CMK (cell line): ENCODE data around the gene TBX10.
"Not testable (repeated sequence)": the region's sequence is repeated elsewhere in the genome, so short reads cannot be mapped to it uniquely, and the experiment has no call there.

Experiments
- DNase-seq: peaks from one replicate; pipeline ENCODE4 v3.0.0-alpha.2; 2010; ENCODE audit warnings: low read depth

Gene TBX10

GRCh38 chr11:67639438-67639859 is at the start of gene TBX10:
Gene TBX10, minus strand, starts transcription at chr11:67639763. Its CDS starts 291 bp downstream, at chr11:67639472.
- DNase-seq, result no peak

GRCh38 chr11:67689178-67689577 is 49.6 kb upstream of the TBX10 start:
- no peak for DNase-seq

- no peak for DNase-seq
Measured at GRCh38 chr11:67687986-67688385, 48.4 kb upstream of the TBX10 start.

GRCh38 chr11:67685641-67686332 is 46.2 kb upstream of the TBX10 start:
- DNase-seq, result not testable (repeated sequence)

- not testable (repeated sequence) for DNase-seq
Measured at GRCh38 chr11:67682126-67683034, 42.8 kb upstream of the TBX10 start.

- peak; percentile 59 for DNase-seq
Measured at GRCh38 chr11:67680696-67681470, 41.3 kb upstream of the TBX10 start.

GRCh38 chr11:67675058-67675747 is 35.6 kb upstream of the TBX10 start:
- DNase-seq, result no peak

- DNase-seq, result no peak
Measured at GRCh38 chr11:67674442-67674871, 34.9 kb upstream of the TBX10 start, which contains the start of gene ALDH3B2. Gene ALDH3B2, minus strand, starts transcription at chr11:67674623. Its CDS starts 7,688 bp downstream, at chr11:67666935.

GRCh38 chr11:67673902-67674301 is 34.3 kb upstream of the TBX10 start:
- no peak for DNase-seq

- DNase-seq, result no peak
Measured at GRCh38 chr11:67673358-67673757, 33.8 kb upstream of the TBX10 start.

- no peak for DNase-seq
Measured at GRCh38 chr11:67671211-67671520, 31.6 kb upstream of the TBX10 start.

GRCh38 chr11:67670316-67671210 is 31.0 kb upstream of the TBX10 start:
- DNase-seq, result no peak

- DNase-seq, result no peak
Measured at GRCh38 chr11:67668192-67668551, 28.6 kb upstream of the TBX10 start.

GRCh38 chr11:67667490-67668191 is 28.1 kb upstream of the TBX10 start:
- DNase-seq, result no peak

- no peak for DNase-seq
Measured at GRCh38 chr11:67666676-67667489, 27.3 kb upstream of the TBX10 start.

GRCh38 chr11:67666303-67666645 is 26.7 kb upstream of the TBX10 start:
- DNase-seq, result no peak

GRCh38 chr11:67665541-67666302 is 26.2 kb upstream of the TBX10 start:
- no peak for DNase-seq

- no peak for DNase-seq
Measured at GRCh38 chr11:67664696-67665540, 25.4 kb upstream of the TBX10 start.
